Stomach (tissue), 9 donors: ENCODE data around the gene ZNF180. TPM values are rescaled to one million over a fixed set of nuclear protein-coding genes. Genes with fewer than 3 reads are reported as not detected.

ENCODE experiments used
- DNase-seq, 2 donors: peaks; one replicate each; pipeline versions ENCODE4 v3.0.0 to v3.0.0-alpha.2; 2013 to 2019
- H3K27ac ChIP-seq, 5 donors: fragments of 200-600 bp in 4 of 5; sonication (generic) in 4 of 5; one replicate each; pipeline ENCODE4 v1.5.1; 2013 to 2019; ENCODE audit warnings: mild to moderate bottlenecking in 1 of 5, moderate library complexity in 1 of 5
- H3K27me3 ChIP-seq, 3 donors: fragments of 200-600 bp; sonication (generic); one replicate each; pipeline ENCODE4 v1.5.1; 2017 to 2019; ENCODE audit warnings: mixed run types in 1 of 3
- H3K36me3 ChIP-seq, 4 donors: fragments of 200-600 bp; sonication (generic); 1 replicate in 3 of 4; 2 replicates in 1 of 4; pipeline ENCODE4 v1.5.1; 2016 to 2019
- H3K4me1 ChIP-seq, 4 donors: fragments of 200-600 bp; sonication (generic); one replicate each; pipeline ENCODE4 v1.5.1; 2016 to 2019
- H3K4me3 ChIP-seq, 4 donors: fragments of 200-600 bp; sonication (generic) in 3 of 4; one replicate each; pipeline ENCODE4 v1.5.1; 2016 to 2019; ENCODE audit warnings: mild to moderate bottlenecking in 1 of 4
- H3K9me3 ChIP-seq, 4 donors: fragments of 200-600 bp; sonication (generic); one replicate each; pipeline ENCODE4 v1.5.1; 2016 to 2019
- EP300 ChIP-seq: sonication (generic); formaldehyde crosslinking; IDR thresholded peaks from one replicate; pipeline ENCODE4 v1.6.1; 2017; ENCODE audit warnings: antibody characterized with exemption
- POLR2A ChIP-seq, 4 donors: fragments of 450-650 bp; IDR thresholded peaks; one replicate each; pipeline ENCODE4 v1.6.1; 2016; ENCODE audit warnings: antibody characterized with exemption in 4 of 4, control low read depth in 2 of 4, mild to moderate bottlenecking in 1 of 4, moderate library complexity in 1 of 4
- POLR2AphosphoS5 ChIP-seq, 3 donors: sonication (generic); formaldehyde crosslinking; IDR thresholded peaks; one replicate each; pipeline ENCODE4 v1.6.1; 2016; ENCODE audit warnings: antibody characterized with exemption in 3 of 3
- WGBS, 5 donors: extraction: QIAGEN DNeasy Blood & Tissue Kit in 3 of 5; methylation state at CpG; one replicate each; pipeline versions ENCODE4 v1.1.5 to v1.1.7; 2013 to 2018; 5-methylcytosine and 5-hydroxymethylcytosine counted together
- intact Hi-C: fragments of 100-400 bp; cut with DNase I; formaldehyde crosslinking; loops from one replicate; pipeline ENCODE4 v1.15.1; 2023; ENCODE audit warnings: low total_unique reads
- polyA plus RNA-seq, 3 donors: library from polyadenylated mRNA; stranded (reverse); fragments of 200-250 nt; gene quantifications; one replicate each; pipeline ENCODE4 v1.2.3, GENCODE V29; 2013
- total RNA-seq, 5 donors: library from RNA; depleted of rRNA; stranded (reverse); fragments of >200 nt; gene quantifications; one replicate each; pipeline versions ENCODE4 v1.1.0 to v1.2.3, GENCODE V29; 2014 to 2016
- TF ChIP-seq, protein P1 (sequence below), 7 experiments: fragments of 450-650 bp in 4 of 7; fragments of 200-600 bp in 3 of 7; sonication (generic) in 3 of 7; IDR thresholded peaks; one replicate each; pipeline ENCODE4 v1.5.1; 2016 to 2019; ENCODE audit warnings: antibody characterized with exemption in 7 of 7, control low read depth in 2 of 7, mild to moderate bottlenecking in 1 of 7
- donor health status: healthy with polysubstance abuse.
- donor health status: Bipolar disorder and iron deficiency.
- donor health status: healthy.

The ZNF180 gene
- total and polyA plus RNA-seq, 8 donors, result 0.58 to 94.7 (median 7.3) TPM

DNA sequence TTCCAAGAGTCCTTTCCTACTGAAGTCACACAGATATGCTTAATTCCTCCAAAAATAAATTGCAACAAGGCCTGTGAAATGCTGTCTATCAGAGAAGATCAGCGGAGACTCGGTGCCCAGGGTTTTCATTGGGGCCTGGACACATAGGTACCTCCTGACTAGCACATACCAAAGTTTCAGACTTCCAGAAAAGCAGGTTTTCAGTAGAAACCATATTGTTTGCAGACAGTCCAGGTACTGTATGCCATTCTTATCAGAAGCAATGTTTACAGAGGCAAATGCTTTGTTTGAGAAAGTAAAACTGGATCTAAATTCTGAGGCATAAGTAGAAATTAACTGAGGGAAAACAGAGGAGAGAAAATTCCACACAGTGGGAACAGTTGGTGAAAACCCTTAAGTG, 64.9 kb downstream of the ZNF180 start:
- Histone ChIP-seq H3K36me3 (peaks cover 5 to 99% (median 61%) of the 10 kb centered on the region in 4 donors), H3K4me3 (no peak overlapping the region), H3K4me1 (no peaks in the 10 kb centered on the region), H3K27me3 (no peaks in the 10 kb centered on the region), H3K9me3 (peaks cover 32 to 100% (median 88%) of the 10 kb centered on the region in 4 donors), H3K27ac (no peak overlapping the region)
- TF ChIP-seq, protein P1, sequence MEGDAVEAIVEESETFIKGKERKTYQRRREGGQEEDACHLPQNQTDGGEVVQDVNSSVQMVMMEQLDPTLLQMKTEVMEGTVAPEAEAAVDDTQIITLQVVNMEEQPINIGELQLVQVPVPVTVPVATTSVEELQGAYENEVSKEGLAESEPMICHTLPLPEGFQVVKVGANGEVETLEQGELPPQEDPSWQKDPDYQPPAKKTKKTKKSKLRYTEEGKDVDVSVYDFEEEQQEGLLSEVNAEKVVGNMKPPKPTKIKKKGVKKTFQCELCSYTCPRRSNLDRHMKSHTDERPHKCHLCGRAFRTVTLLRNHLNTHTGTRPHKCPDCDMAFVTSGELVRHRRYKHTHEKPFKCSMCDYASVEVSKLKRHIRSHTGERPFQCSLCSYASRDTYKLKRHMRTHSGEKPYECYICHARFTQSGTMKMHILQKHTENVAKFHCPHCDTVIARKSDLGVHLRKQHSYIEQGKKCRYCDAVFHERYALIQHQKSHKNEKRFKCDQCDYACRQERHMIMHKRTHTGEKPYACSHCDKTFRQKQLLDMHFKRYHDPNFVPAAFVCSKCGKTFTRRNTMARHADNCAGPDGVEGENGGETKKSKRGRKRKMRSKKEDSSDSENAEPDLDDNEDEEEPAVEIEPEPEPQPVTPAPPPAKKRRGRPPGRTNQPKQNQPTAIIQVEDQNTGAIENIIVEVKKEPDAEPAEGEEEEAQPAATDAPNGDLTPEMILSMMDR (IDR thresholded peaks at IDR 0.05), result no peak
- TF ChIP-seq EP300 (no peak), POLR2AphosphoS5 (IDR thresholded peaks at IDR 0.05) (no peak), POLR2A (IDR thresholded peaks at IDR 0.05) (no peak)
- intact Hi-C loops, result no loop called here
- WGBS, 5 donors, result 55 to 77% (median 68%) methylated on average over 2 of the region's 2 CpGs
- peak in 1 of 2 donors; percentile 16 for DNase-seq

- intact Hi-C loops, result no loop called here
- H3K9me3 ChIP-seq, result peaks cover 69 to 100% (median 98%) of the 10 kb centered on the region in 4 donors
- TF ChIP-seq EP300 (no peak), POLR2AphosphoS5 (IDR thresholded peaks at IDR 0.05) (no peak), POLR2A (IDR thresholded peaks at IDR 0.05) (no peak)
- TF ChIP-seq, protein P1 (IDR thresholded peaks at IDR 0.05), result no peak
- no peak for DNase-seq
- H3K4me1 ChIP-seq, result no peaks in the 10 kb centered on the region
- H3K4me3 ChIP-seq, result no peak overlapping the region
- 79 to 97% (median 89%) methylated on average over 1 of the region's 1 CpG for WGBS, 5 donors
- no peak overlapping the region for H3K27ac ChIP-seq
- H3K27me3 ChIP-seq, result no peaks in the 10 kb centered on the region
- peaks cover 11 to 89% (median 54%) of the 10 kb centered on the region in 4 donors for H3K36me3 ChIP-seq
Measured at GRCh38 chr19:44430956-44431355, 69.4 kb downstream of the ZNF180 start.

Other genes starting within 250 kb of the ZNF180 start
- gene ZNF233, start 240.6 kb downstream of the ZNF180 start, total RNA-seq, result 1 to 10 TPM in 1 of 5 donors, under 1 TPM in 1, not detected in 3; 0.58 to 3.7 TPM
- under 1 TPM; 0.25 to 0.46 (median 0.43) TPM for gene ZNF233, start 240.6 kb downstream of the ZNF180 start, polyA plus RNA-seq
- gene ZNF235, start 195.5 kb downstream of the ZNF180 start, total RNA-seq, result 10 to 100 TPM in 1 of 5 donors, 1 to 10 TPM in 3, under 1 TPM in 1; 0.89 to 14.9 (median 2.9) TPM
- 1 to 10 TPM; 1.1 to 1.5 (median 1.2) TPM for gene ZNF235, start 195.5 kb downstream of the ZNF180 start, polyA plus RNA-seq
- 10 to 100 TPM in 2 of 5 donors, 1 to 10 TPM in 3; 1.2 to 20.1 (median 9.7) TPM for gene ZNF112, start 143.8 kb downstream of the ZNF180 start, total RNA-seq
- 1 to 10 TPM; 1.1 to 1.7 (median 1.2) TPM for gene ZNF112, start 143.8 kb downstream of the ZNF180 start, polyA plus RNA-seq
- 1 to 10 TPM in 2 of 5 donors, under 1 TPM in 3; 0.43 to 5.0 (median 0.89) TPM for gene ZNF285, start 98.9 kb downstream of the ZNF180 start, total RNA-seq
- gene ZNF285, start 98.9 kb downstream of the ZNF180 start, polyA plus RNA-seq, result 1 to 10 TPM in 1 of 3 donors, under 1 TPM in 2; 0.25 to 1.4 (median 0.46) TPM
- 10 to 100 TPM in 2 of 5 donors, 1 to 10 TPM in 1, not detected in 2; 1.3 to 12.6 (median 10.1) TPM for gene ZNF229, start 52.0 kb downstream of the ZNF180 start, total RNA-seq
- 1 to 10 TPM in 2 of 3 donors, under 1 TPM in 1; 0.44 to 1.8 (median 1.4) TPM for gene ZNF229, start 52.0 kb downstream of the ZNF180 start, polyA plus RNA-seq
- under 1 TPM in 1 of 5 donors, not detected in 4; 0.55 TPM for gene CEACAM20, start 29.2 kb upstream of the ZNF180 start, total RNA-seq
- not detected for gene CEACAM20, start 29.2 kb upstream of the ZNF180 start, polyA plus RNA-seq
- gene IGSF23, start 113.0 kb upstream of the ZNF180 start, total RNA-seq, result under 1 TPM in 1 of 5 donors, not detected in 4; 0.73 TPM
- not detected for gene IGSF23, start 113.0 kb upstream of the ZNF180 start, polyA plus RNA-seq
- 10 to 100 TPM; 33.2 to 80.8 (median 39.1) TPM for gene PVR, start 143.4 kb upstream of the ZNF180 start, total RNA-seq
- 10 to 100 TPM in 1 of 3 donors, 1 to 10 TPM in 2; 4.9 to 15.8 (median 10.0) TPM for gene PVR, start 143.4 kb upstream of the ZNF180 start, polyA plus RNA-seq
- gene CEACAM19, start 171.0 kb upstream of the ZNF180 start, total RNA-seq, result 10 to 100 TPM in 1 of 5 donors, 1 to 10 TPM in 3, under 1 TPM in 1; 0.58 to 17.0 (median 2.9) TPM
- 1 to 10 TPM; 2.0 to 6.4 (median 2.3) TPM for gene CEACAM19, start 171.0 kb upstream of the ZNF180 start, polyA plus RNA-seq
- not detected for gene CEACAM16, start 198.6 kb upstream of the ZNF180 start, total RNA-seq
- not detected for gene CEACAM16, start 198.6 kb upstream of the ZNF180 start, polyA plus RNA-seq
- 100 to 1,000 TPM in 3 of 5 donors, 10 to 100 TPM in 1, 1 to 10 TPM in 1; 4.4 to 322 (median 139) TPM for gene BCL3, start 248.2 kb upstream of the ZNF180 start, total RNA-seq
- 10 to 100 TPM; 53.5 to 94.1 (median 65.5) TPM for gene BCL3, start 248.2 kb upstream of the ZNF180 start, polyA plus RNA-seq